ENCODE measurements around the gene IDH2. TPM values are rescaled to one million over a fixed set of nuclear protein-coding genes. Genes with fewer than 3 reads are reported as not detected.

IDH2 gene
- polyA plus RNA-seq, 1 donor (not counting 4 experiments of a cell fraction or from before 2014, with no cell fraction given), result 27.9 TPM

DNA sequence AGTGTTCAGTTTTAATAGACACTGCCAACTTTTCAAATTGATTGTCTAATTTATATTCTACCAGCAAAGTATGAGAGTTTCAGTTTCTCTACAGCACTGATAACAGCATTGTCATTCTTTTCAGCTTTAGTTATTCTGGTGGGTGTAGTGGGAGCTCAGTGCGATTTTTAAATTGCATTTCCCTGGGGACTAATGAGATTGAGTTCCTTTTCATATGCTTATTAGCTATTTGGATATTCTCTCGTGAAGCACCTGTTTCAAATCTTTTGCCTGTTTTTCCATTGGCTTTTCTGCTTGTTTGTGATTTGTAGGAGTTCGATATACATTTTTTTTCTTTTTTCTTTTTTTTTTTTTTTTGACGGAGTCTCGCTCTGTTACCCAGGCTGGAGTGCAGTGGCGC lies 18.8 kb upstream of the IDH2 start:
- DNase-seq (ENCODE audit: low read depth, low spot score) (no peak), FAIRE-seq (no peak)
- Histone ChIP-seq H2AFZ (ENCODE audit: control insufficient read depth, low read length) (no peak overlapping the region), H3K4me3 (ENCODE audit: control insufficient read depth in 2 of 3, extremely low read depth in 1 of 3, insufficient read depth in 2 of 3, low read depth in 1 of 3, low read length in 3 of 3) (no peak overlapping the region), H3K9me1 (ENCODE audit: control insufficient read depth, extremely low read depth, insufficient read depth, low read length) (no peaks in the 10 kb centered on the region), H3K27me3 (ENCODE audit: control insufficient read depth, extremely low read depth, insufficient read depth, low read length) (no peaks in the 10 kb centered on the region), H3K36me3 (ENCODE audit: control insufficient read depth in 2 of 2, extremely low read depth in 1 of 2, insufficient read depth in 2 of 2, low read length in 2 of 2) (no peaks in the 10 kb centered on the region), H3K9ac (ENCODE audit: control insufficient read depth, extremely low read depth, insufficient read depth, low read length) (no peak overlapping the region), H3K4me2 (ENCODE audit: control insufficient read depth, extremely low read depth, insufficient read depth, low read depth, low read length) (no peak overlapping the region), H3K27ac (ENCODE audit: control insufficient read depth, insufficient read depth, low read length) (no peak overlapping the region), H3K4me1 (ENCODE audit: control insufficient read depth, extremely low read depth, insufficient read depth, low read length) (no peaks in the 10 kb centered on the region), H4K20me1 (ENCODE audit: control insufficient read depth, extremely low read depth, insufficient read depth, low read length) (no peaks in the 10 kb centered on the region), H3K9me3 (ENCODE audit: control insufficient read depth, low read depth, low read length) (no peaks in the 10 kb centered on the region), H3K79me2 (ENCODE audit: control insufficient read depth, insufficient read depth, low read length) (no peaks in the 10 kb centered on the region)
- dilution Hi-C loops (cut with MboI; ENCODE audit: extremely low pct_ligation_motif_present, low sequenced_read_pairs), result no loop called here
- TF ChIP-seq EZH2 (IDR thresholded peaks at IDR 0.05; ENCODE audit: low read length), result no peak
- TF ChIP-seq, protein P1, sequence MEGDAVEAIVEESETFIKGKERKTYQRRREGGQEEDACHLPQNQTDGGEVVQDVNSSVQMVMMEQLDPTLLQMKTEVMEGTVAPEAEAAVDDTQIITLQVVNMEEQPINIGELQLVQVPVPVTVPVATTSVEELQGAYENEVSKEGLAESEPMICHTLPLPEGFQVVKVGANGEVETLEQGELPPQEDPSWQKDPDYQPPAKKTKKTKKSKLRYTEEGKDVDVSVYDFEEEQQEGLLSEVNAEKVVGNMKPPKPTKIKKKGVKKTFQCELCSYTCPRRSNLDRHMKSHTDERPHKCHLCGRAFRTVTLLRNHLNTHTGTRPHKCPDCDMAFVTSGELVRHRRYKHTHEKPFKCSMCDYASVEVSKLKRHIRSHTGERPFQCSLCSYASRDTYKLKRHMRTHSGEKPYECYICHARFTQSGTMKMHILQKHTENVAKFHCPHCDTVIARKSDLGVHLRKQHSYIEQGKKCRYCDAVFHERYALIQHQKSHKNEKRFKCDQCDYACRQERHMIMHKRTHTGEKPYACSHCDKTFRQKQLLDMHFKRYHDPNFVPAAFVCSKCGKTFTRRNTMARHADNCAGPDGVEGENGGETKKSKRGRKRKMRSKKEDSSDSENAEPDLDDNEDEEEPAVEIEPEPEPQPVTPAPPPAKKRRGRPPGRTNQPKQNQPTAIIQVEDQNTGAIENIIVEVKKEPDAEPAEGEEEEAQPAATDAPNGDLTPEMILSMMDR (optimal IDR thresholded peaks at IDR 0.05 in 1 of 3, IDR thresholded peaks at IDR 0.05 in 1 of 3, conservative IDR thresholded peaks at IDR 0.05 in 1 of 3; ENCODE audit: extremely low read depth in 1 of 3, insufficient read depth in 2 of 3, low read length in 3 of 3), result no peak

DNA sequence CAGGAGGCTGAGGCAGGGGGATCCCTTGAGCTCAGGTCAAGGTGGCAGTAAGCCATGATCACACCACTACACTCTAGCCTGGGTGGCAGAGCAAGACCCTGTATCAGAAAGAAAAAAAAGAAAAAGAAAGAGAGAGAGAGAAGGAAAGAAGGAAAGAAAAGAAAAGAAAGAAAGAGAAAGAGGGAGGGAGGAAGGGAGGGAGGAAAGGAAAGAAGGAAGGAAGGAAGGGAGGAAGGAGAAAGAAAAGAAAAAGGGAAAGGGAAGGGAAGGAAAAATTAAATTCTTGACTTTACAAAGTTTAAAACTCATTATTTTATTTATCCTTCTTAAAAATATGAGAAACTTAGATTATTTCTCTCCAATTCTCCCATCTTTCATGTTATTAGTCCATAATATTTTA lies 17.1 kb upstream of the IDH2 start:
- dilution Hi-C loops (cut with MboI; ENCODE audit: extremely low pct_ligation_motif_present, low sequenced_read_pairs), result no loop called here
- no peak for FAIRE-seq
- no peaks in the 10 kb centered on the region for H3K9me1 ChIP-seq (ENCODE audit: control insufficient read depth, extremely low read depth, insufficient read depth, low read length)
- no peak overlapping the region for H3K4me3 ChIP-seq (ENCODE audit: control insufficient read depth in 2 of 3, extremely low read depth in 1 of 3, insufficient read depth in 2 of 3, low read depth in 1 of 3, low read length in 3 of 3)
- no peaks in the 10 kb centered on the region for H3K79me2 ChIP-seq (ENCODE audit: control insufficient read depth, insufficient read depth, low read length)
- H3K27ac ChIP-seq (ENCODE audit: control insufficient read depth, insufficient read depth, low read length), result no peak overlapping the region
- H4K20me1 ChIP-seq (ENCODE audit: control insufficient read depth, extremely low read depth, insufficient read depth, low read length), result no peaks in the 10 kb centered on the region
- TF ChIP-seq, protein P1 (optimal IDR thresholded peaks at IDR 0.05 in 1 of 3, IDR thresholded peaks at IDR 0.05 in 1 of 3, conservative IDR thresholded peaks at IDR 0.05 in 1 of 3; ENCODE audit: extremely low read depth in 1 of 3, insufficient read depth in 2 of 3, low read length in 3 of 3), result no peak
- no peak for TF ChIP-seq EZH2 (IDR thresholded peaks at IDR 0.05; ENCODE audit: low read length)
- DNase-seq (ENCODE audit: low read depth, low spot score), result no peak
- H3K36me3 ChIP-seq (ENCODE audit: control insufficient read depth in 2 of 2, extremely low read depth in 1 of 2, insufficient read depth in 2 of 2, low read length in 2 of 2), result no peaks in the 10 kb centered on the region
- H3K4me2 ChIP-seq (ENCODE audit: control insufficient read depth, extremely low read depth, insufficient read depth, low read depth, low read length), result no peak overlapping the region
- no peak overlapping the region for H2AFZ ChIP-seq (ENCODE audit: control insufficient read depth, low read length)
- peaks cover 2% of the 10 kb centered on the region for H3K9me3 ChIP-seq (ENCODE audit: control insufficient read depth, low read depth, low read length)
- no peaks in the 10 kb centered on the region for H3K27me3 ChIP-seq (ENCODE audit: control insufficient read depth, extremely low read depth, insufficient read depth, low read length)
- H3K9ac ChIP-seq (ENCODE audit: control insufficient read depth, extremely low read depth, insufficient read depth, low read length), result no peak overlapping the region
- H3K4me1 ChIP-seq (ENCODE audit: control insufficient read depth, extremely low read depth, insufficient read depth, low read length), result no peaks in the 10 kb centered on the region
